Esophagus squamous epithelium (tissue), 4 donors: ENCODE measurements around the gene SLC26A9.

Experiments
- POLR2A ChIP-seq, 4 donors: fragments of 450-650 bp; IDR thresholded peaks; one replicate each; pipeline ENCODE4 v1.6.1; 2017; ENCODE audit warnings: antibody characterized with exemption in 4 of 4, mild to moderate bottlenecking in 4 of 4, moderate library complexity in 3 of 4
- TF ChIP-seq, protein P1 (sequence below), 6 experiments: fragments of 450-650 bp in 4 of 6; fragments of 200-600 bp in 2 of 6; sonication (generic) in 2 of 6; IDR thresholded peaks; one replicate each; pipeline ENCODE4 v1.5.1; 2016 to 2019; ENCODE audit warnings: antibody characterized with exemption in 6 of 6, mild to moderate bottlenecking in 4 of 6, moderate library complexity in 4 of 6

GRCh38 chr1:205989786-205990185 lies 46.5 kb upstream of the SLC26A9 start:
- TF ChIP-seq, protein P1, sequence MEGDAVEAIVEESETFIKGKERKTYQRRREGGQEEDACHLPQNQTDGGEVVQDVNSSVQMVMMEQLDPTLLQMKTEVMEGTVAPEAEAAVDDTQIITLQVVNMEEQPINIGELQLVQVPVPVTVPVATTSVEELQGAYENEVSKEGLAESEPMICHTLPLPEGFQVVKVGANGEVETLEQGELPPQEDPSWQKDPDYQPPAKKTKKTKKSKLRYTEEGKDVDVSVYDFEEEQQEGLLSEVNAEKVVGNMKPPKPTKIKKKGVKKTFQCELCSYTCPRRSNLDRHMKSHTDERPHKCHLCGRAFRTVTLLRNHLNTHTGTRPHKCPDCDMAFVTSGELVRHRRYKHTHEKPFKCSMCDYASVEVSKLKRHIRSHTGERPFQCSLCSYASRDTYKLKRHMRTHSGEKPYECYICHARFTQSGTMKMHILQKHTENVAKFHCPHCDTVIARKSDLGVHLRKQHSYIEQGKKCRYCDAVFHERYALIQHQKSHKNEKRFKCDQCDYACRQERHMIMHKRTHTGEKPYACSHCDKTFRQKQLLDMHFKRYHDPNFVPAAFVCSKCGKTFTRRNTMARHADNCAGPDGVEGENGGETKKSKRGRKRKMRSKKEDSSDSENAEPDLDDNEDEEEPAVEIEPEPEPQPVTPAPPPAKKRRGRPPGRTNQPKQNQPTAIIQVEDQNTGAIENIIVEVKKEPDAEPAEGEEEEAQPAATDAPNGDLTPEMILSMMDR (IDR thresholded peaks at IDR 0.05): no peak
- TF ChIP-seq POLR2A (IDR thresholded peaks at IDR 0.05): no peak
